IPS-15b (cell line): Measurements from ENCODE around the gene MRPL22.
"Not testable (repeated sequence)": the region's sequence is repeated elsewhere in the genome, so short reads cannot be mapped to it uniquely, and the experiment has no call there.

Experiments used
- H3K27me3 ChIP-seq: one replicate; pipeline ENCODE4 v1.6.1; 2013; ENCODE audit warnings: low read length; ENCODE audit not compliant: control insufficient read depth, insufficient read depth
- H3K36me3 ChIP-seq: one replicate; pipeline ENCODE4 v1.6.1; 2013; ENCODE audit warnings: low read length; ENCODE audit not compliant: control insufficient read depth, insufficient read depth
- H3K4me1 ChIP-seq: one replicate; pipeline ENCODE4 v1.6.1; 2013; ENCODE audit warnings: mild to moderate bottlenecking, low read length; ENCODE audit not compliant: control insufficient read depth, insufficient read depth
- H3K4me3 ChIP-seq: one replicate; pipeline ENCODE4 v1.5.1; 2013; ENCODE audit warnings: low read depth, low read length
- H3K9ac ChIP-seq: one replicate; pipeline ENCODE4 v1.6.1; 2013; ENCODE audit warnings: low read depth, mild to moderate bottlenecking, low read length
- H3K9me3 ChIP-seq: one replicate; pipeline ENCODE4 v1.6.1; 2013; ENCODE audit warnings: mild to moderate bottlenecking, low read length; ENCODE audit not compliant: control insufficient read depth, insufficient read depth

The MRPL22 gene

DNA sequence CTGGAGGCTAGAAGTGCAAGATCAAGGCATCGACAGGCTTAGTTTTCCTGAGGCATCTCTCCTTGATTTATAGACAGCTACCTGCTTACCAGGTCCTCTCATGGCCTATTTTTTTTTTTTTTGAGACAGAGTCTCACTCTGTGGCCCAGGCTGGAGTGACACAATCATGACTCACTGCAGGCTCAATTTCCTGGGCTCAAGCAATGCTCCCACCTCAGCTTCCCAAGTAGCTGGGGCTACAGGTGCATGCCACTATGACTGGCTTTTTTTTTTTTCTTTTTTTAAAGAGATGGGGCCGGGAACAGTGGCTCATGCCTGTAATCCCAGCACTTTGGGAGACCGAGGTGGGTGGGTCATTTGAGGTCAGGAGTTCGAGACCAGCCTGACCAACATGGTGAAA, 61.8 kb downstream of the MRPL22 start:
- not testable (repeated sequence) for H3K9ac ChIP-seq, H3K27me3 ChIP-seq, H3K4me3 ChIP-seq, H3K9me3 ChIP-seq, H3K4me1 ChIP-seq, H3K36me3 ChIP-seq

DNA sequence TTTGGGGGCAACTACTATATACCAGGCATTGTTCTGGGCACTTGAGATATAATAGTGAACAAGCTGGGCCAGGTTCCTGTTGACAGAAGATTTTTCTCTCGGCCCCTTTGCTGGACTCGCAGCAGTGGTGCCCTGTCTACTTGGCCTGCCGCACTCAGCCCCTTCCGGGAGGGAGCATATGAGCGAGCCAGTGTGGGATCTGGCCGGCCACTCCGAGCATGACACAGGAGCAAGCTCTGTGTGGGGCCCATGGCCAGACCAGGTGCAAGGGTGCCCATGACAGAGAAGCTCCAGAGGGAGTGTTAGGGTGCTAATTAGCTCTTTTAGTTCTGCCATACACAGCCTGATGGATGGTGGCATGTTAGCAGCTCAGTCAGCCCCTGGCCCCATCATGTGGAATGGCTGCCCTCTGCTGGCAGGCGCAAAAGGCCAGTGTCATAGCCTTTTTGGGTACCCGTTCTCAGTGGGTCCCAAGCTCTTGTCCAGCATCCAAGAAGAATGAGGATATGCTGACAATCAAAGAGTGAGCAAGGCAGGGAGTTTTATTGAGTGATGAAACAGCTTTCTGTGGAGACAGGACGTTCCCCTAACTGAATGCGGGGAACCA, 63.4 kb downstream of the MRPL22 start:
- Histone ChIP-seq H3K4me1 (no peaks in the 10 kb centered on the region), H3K36me3 (peaks cover 2% of the 10 kb centered on the region), H3K4me3 (no peak overlapping the region), H3K9ac (no peak overlapping the region), H3K9me3 (no peaks in the 10 kb centered on the region), H3K27me3 (no peaks in the 10 kb centered on the region)

- not testable (repeated sequence) for H3K9me3 ChIP-seq, H3K27me3 ChIP-seq, H3K9ac ChIP-seq, H3K4me3 ChIP-seq, H3K4me1 ChIP-seq, H3K36me3 ChIP-seq
Observed at GRCh38 chr5:155006265-155006664, 65.4 kb downstream of the MRPL22 start.

- H3K9ac ChIP-seq: no peak overlapping the region
- H3K4me3 ChIP-seq: no peak overlapping the region
- H3K9me3 ChIP-seq: no peaks in the 10 kb centered on the region
- H3K36me3 ChIP-seq: peaks cover 2% of the 10 kb centered on the region
- no peaks in the 10 kb centered on the region for H3K27me3 ChIP-seq
- no peaks in the 10 kb centered on the region for H3K4me1 ChIP-seq
Observed at GRCh38 chr5:155008669-155009068, 67.8 kb downstream of the MRPL22 start.

DNA sequence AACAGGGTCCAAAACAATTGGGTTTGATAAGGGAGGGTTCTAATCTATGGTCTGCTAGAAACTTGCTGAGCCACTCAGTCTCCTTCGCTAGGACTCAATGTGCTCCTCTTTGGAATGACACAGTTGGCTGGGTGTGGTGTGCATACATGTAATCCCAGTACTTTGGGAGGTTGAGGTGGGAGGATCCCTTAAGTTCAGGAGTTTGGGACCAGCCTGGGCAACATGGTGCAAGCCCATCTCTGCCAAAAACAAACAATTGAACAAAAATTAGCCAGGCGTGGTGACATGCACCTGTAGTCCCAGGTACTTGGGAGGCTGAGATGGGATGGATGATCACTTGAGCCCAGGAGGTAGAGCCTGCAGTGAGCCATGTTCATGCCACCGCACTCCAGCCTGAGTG, 70.0 kb downstream of the MRPL22 start:
- Histone ChIP-seq H3K4me1 (no peaks in the 10 kb centered on the region), H3K36me3 (peaks cover 2% of the 10 kb centered on the region), H3K4me3 (no peak overlapping the region), H3K27me3 (no peaks in the 10 kb centered on the region), H3K9me3 (no peaks in the 10 kb centered on the region), H3K9ac (no peak overlapping the region)

- H3K9me3 ChIP-seq: no peaks in the 10 kb centered on the region
- no peak within 1 kb of the TSS for H3K9ac ChIP-seq
- no peak within 1 kb of the TSS for H3K4me3 ChIP-seq
- H3K36me3 ChIP-seq: no peaks in the 10 kb centered on the region
- H3K4me1 ChIP-seq: no peaks in the 10 kb centered on the region
- no peaks in the 10 kb centered on the region for H3K27me3 ChIP-seq
Observed at GRCh38 chr5:155013526-155013925, 72.7 kb downstream of the MRPL22 start, which contains the start of gene KIF4B. KIF4B (plus strand) TSS chr5:155013755; CDS start chr5:155013860, 105 bp downstream.

GRCh38 chr5:155015239-155015638, 74.4 kb downstream of the MRPL22 start:
- H3K9me3 ChIP-seq: no peaks in the 10 kb centered on the region
- no peaks in the 10 kb centered on the region for H3K4me1 ChIP-seq
- H3K4me3 ChIP-seq: no peak overlapping the region

GRCh38 chr5:155017610-155018009, 76.7 kb downstream of the MRPL22 start:
- H3K9ac ChIP-seq: no peak overlapping the region
- H3K4me3 ChIP-seq: no peak overlapping the region
- no peaks in the 10 kb centered on the region for H3K9me3 ChIP-seq
- H3K36me3 ChIP-seq: no peaks in the 10 kb centered on the region
- no peaks in the 10 kb centered on the region for H3K27me3 ChIP-seq
- H3K4me1 ChIP-seq: no peaks in the 10 kb centered on the region

More at GRCh38 chr5:155015239-155015638, 74.4 kb downstream of the MRPL22 start:
- H3K27me3 ChIP-seq: no peaks in the 10 kb centered on the region
- H3K9ac ChIP-seq: no peak overlapping the region
- no peaks in the 10 kb centered on the region for H3K36me3 ChIP-seq
